AG09319 (cell line): Measurements from ENCODE around the gene ALOX15B.

ENCODE experiments used
- DNase-seq: peaks from one replicate; pipeline ENCODE4 v3.0.0-alpha.2; 2010; ENCODE audit warnings: low read depth; ENCODE audit errors: extremely low read depth
- TF ChIP-seq, protein P1 (sequence below): IDR thresholded peaks from 2 replicates; pipeline ENCODE4 v1.5.1; 2011; ENCODE audit warnings: low read depth, mild to moderate bottlenecking, inconsistent platforms, low read length, moderate library complexity

The ALOX15B gene

GRCh38 chr17:8006836-8007680, 31.8 kb upstream of the ALOX15B start:
- TF ChIP-seq, protein P1, sequence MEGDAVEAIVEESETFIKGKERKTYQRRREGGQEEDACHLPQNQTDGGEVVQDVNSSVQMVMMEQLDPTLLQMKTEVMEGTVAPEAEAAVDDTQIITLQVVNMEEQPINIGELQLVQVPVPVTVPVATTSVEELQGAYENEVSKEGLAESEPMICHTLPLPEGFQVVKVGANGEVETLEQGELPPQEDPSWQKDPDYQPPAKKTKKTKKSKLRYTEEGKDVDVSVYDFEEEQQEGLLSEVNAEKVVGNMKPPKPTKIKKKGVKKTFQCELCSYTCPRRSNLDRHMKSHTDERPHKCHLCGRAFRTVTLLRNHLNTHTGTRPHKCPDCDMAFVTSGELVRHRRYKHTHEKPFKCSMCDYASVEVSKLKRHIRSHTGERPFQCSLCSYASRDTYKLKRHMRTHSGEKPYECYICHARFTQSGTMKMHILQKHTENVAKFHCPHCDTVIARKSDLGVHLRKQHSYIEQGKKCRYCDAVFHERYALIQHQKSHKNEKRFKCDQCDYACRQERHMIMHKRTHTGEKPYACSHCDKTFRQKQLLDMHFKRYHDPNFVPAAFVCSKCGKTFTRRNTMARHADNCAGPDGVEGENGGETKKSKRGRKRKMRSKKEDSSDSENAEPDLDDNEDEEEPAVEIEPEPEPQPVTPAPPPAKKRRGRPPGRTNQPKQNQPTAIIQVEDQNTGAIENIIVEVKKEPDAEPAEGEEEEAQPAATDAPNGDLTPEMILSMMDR: no peak

GRCh38 chr17:8007836-8008235, 31.0 kb upstream of the ALOX15B start:
- TF ChIP-seq, protein P1: no peak
- no peak for DNase-seq

More at GRCh38 chr17:8006836-8007680, 31.8 kb upstream of the ALOX15B start:
- no peak for DNase-seq

DNA sequence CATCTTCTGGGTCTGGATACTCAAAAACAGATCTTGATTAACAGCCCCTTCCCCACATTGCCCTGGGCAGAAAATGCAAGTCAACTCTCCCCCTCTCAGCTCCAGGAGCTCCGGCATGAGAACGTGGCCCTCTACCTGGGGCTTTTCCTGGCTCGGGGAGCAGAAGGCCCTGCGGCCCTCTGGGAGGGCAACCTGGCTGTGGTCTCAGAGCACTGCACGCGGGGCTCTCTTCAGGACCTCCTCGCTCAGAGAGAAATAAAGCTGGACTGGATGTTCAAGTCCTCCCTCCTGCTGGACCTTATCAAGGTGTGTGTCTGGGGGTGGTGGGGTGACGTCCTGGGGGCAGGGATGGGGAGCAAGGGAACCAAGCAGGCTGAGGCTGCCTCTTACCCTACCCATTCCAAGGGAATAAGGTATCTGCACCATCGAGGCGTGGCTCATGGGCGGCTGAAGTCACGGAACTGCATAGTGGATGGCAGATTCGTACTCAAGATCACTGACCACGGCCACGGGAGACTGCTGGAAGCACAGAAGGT, 26.7 kb upstream of the ALOX15B start:
- DNase-seq: no peak
- TF ChIP-seq, protein P1: no peak

DNA sequence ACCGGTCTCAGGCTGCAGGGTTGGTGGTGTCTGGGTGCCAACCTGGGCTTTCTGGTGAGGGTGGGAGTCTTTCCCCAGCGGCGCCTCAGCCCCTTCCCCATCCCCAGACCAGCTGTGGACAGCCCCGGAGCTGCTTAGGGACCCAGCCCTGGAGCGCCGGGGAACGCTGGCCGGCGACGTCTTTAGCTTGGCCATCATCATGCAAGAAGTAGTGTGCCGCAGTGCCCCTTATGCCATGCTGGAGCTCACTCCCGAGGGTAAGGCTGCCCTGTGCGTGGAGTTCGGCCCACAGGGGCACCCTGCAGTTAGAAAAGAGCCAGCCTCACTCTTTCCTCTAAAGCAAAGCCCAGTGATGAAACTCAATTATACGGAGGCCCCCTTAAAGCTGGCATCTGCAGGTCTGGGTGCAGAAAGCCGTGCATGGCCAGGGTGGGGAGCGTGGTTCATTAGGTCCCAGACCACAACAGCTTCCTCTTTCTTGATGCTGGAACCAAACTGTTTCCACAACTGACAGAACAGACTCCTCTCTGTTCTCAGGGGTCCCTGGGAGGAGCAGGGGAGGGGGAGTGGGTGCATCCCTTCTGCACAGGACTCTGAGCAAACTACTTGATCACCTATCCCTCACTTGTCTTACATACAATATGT, 25.7 kb upstream of the ALOX15B start:
- DNase-seq: no peak

GRCh38 chr17:8013731-8014557, 24.9 kb upstream of the ALOX15B start:
- DNase-seq: no peak
- TF ChIP-seq, protein P1: no peak

More for the DNA sequence above, 25.7 kb upstream of the ALOX15B start:
- TF ChIP-seq, protein P1: no peak

GRCh38 chr17:8014558-8014850, 24.4 kb upstream of the ALOX15B start:
- DNase-seq: no peak
- TF ChIP-seq, protein P1: no peak
